Stomach smooth muscle (tissue), 2 donors: ENCODE results near the gene CEP57L1.
A peak's percentile ranks its signal among the peaks of the same experiment; 100 is the strongest.
"Not testable (repeated sequence)": the region's sequence is repeated elsewhere in the genome, so short reads cannot be mapped to it uniquely, and the experiment has no call there.

Experiments used
- H3K27ac ChIP-seq: one replicate; pipeline ENCODE4 v1.7.0; 2013; ENCODE audit warnings: mild to moderate bottlenecking, low read length, inconsistent platforms
- H3K27me3 ChIP-seq, 2 donors: one replicate each; pipeline ENCODE4 v1.7.0; 2013; ENCODE audit warnings: low read length in 2 of 2; ENCODE audit not compliant: insufficient read depth in 2 of 2, control insufficient read depth in 1 of 2
- H3K36me3 ChIP-seq, 2 donors: one replicate each; pipeline ENCODE4 v1.7.0; 2013; ENCODE audit warnings: low read length in 2 of 2; ENCODE audit not compliant: control insufficient read depth in 2 of 2, insufficient read depth in 2 of 2
- H3K4me1 ChIP-seq: one replicate; pipeline ENCODE4 v1.7.0; 2013; ENCODE audit warnings: low read length; ENCODE audit not compliant: control insufficient read depth, insufficient read depth
- H3K4me3 ChIP-seq, 2 donors: one replicate each; pipeline ENCODE4 v1.7.0; 2013; ENCODE audit warnings: low read length in 2 of 2
- H3K9ac ChIP-seq, 2 donors: one replicate each; pipeline ENCODE4 v1.7.0; 2013; ENCODE audit warnings: low read length in 2 of 2, mild to moderate bottlenecking in 1 of 2
- H3K9me3 ChIP-seq, 2 donors: one replicate each; pipeline ENCODE4 v1.7.0; 2013; ENCODE audit warnings: low read length in 2 of 2; ENCODE audit not compliant: control insufficient read depth in 2 of 2
- donor health status: healthy.
- donor health status: Pancreatic carcinoma.

The CEP57L1 gene

GRCh38 chr6:109092074-109092473, 3.2 kb upstream of the CEP57L1 start:
- H3K27me3 ChIP-seq = no peaks in the 10 kb centered on the region
- peak overlapping the region; percentile 92 to 93 for H3K4me3 ChIP-seq
- peaks cover 7% of the 10 kb centered on the region for H3K4me1 ChIP-seq
- H3K27ac ChIP-seq = no peak overlapping the region
- peak overlapping the region in 1 of 2 donors; percentile 97 for H3K9ac ChIP-seq
- H3K9me3 ChIP-seq = no peaks in the 10 kb centered on the region
- no peaks in the 10 kb centered on the region for H3K36me3 ChIP-seq

- H3K27ac ChIP-seq = peak overlapping the region; percentile 96
- peak overlapping the region; percentile 92 to 93 for H3K4me3 ChIP-seq
- H3K27me3 ChIP-seq = no peaks in the 10 kb centered on the region
- H3K9ac ChIP-seq = peak overlapping the region; percentile 21 to 97
- H3K9me3 ChIP-seq = no peaks in the 10 kb centered on the region
- H3K4me1 ChIP-seq = peaks cover 7% of the 10 kb centered on the region
- no peaks in the 10 kb centered on the region for H3K36me3 ChIP-seq
Measured at GRCh38 chr6:109093732-109094415, 1.4 kb upstream of the CEP57L1 start.

- Histone ChIP-seq H3K27me3 (no peaks in the 10 kb centered on the region), H3K36me3 (no peaks in the 10 kb centered on the region), H3K4me1 (peaks cover 7% of the 10 kb centered on the region), H3K4me3 (peak within 1 kb of the TSS; percentile 92 to 94), H3K9me3 (no peaks in the 10 kb centered on the region), H3K9ac (peak within 1 kb of the TSS; percentile 97 to 98), H3K27ac (peak within 1 kb of the TSS; percentile 96)
Measured at GRCh38 chr6:109094416-109095035, 781 bp upstream of the CEP57L1 start, which contains the start of gene SESN1. TSS of gene SESN1 (minus strand) at chr6:109094846. CDS start at chr6:109094073, 773 bp downstream.

- Histone ChIP-seq H3K27me3 (no peaks in the 10 kb centered on the region), H3K9ac (peak overlapping the region; percentile 97 to 98), H3K4me3 (peak overlapping the region; percentile 92 to 94), H3K9me3 (no peaks in the 10 kb centered on the region), H3K27ac (peak overlapping the region; percentile 96), H3K36me3 (no peaks in the 10 kb centered on the region), H3K4me1 (peaks cover 7% of the 10 kb centered on the region)
Measured at GRCh38 chr6:109095835-109096084, 453 bp downstream of the CEP57L1 start.

- H3K27me3 ChIP-seq = no peaks in the 10 kb centered on the region
- H3K4me1 ChIP-seq = peaks cover 6% of the 10 kb centered on the region
- no peaks in the 10 kb centered on the region for H3K36me3 ChIP-seq
- H3K9ac ChIP-seq = no peak overlapping the region
- H3K27ac ChIP-seq = no peak overlapping the region
- H3K9me3 ChIP-seq = no peaks in the 10 kb centered on the region
- peak overlapping the region; percentile 92 to 94 for H3K4me3 ChIP-seq
Measured at GRCh38 chr6:109096208-109096607, 901 bp downstream of the CEP57L1 start.

GRCh38 chr6:109097661-109098060, 2.4 kb downstream of the CEP57L1 start:
- Histone ChIP-seq H3K4me1 (peaks cover 4% of the 10 kb centered on the region), H3K9me3 (no peaks in the 10 kb centered on the region), H3K27me3 (no peaks in the 10 kb centered on the region), H3K27ac (no peak overlapping the region), H3K9ac (no peak overlapping the region), H3K36me3 (no peaks in the 10 kb centered on the region), H3K4me3 (no peak overlapping the region)

GRCh38 chr6:109102762-109103161, 7.5 kb downstream of the CEP57L1 start:
- Histone ChIP-seq H3K4me3 (no peak overlapping the region), H3K4me1 (no peaks in the 10 kb centered on the region), H3K27ac (no peak overlapping the region), H3K36me3 (no peaks in the 10 kb centered on the region), H3K9ac (no peak overlapping the region), H3K27me3 (no peaks in the 10 kb centered on the region), H3K9me3 (no peaks in the 10 kb centered on the region)

- no peaks in the 10 kb centered on the region for H3K27me3 ChIP-seq
- no peak overlapping the region for H3K4me3 ChIP-seq
- no peak overlapping the region for H3K27ac ChIP-seq
- H3K4me1 ChIP-seq = no peaks in the 10 kb centered on the region
- no peaks in the 10 kb centered on the region for H3K9me3 ChIP-seq
- H3K9ac ChIP-seq = no peak overlapping the region
- H3K36me3 ChIP-seq = no peaks in the 10 kb centered on the region
Measured at GRCh38 chr6:109103942-109104341, 8.6 kb downstream of the CEP57L1 start.

GRCh38 chr6:109104512-109104911, 9.2 kb downstream of the CEP57L1 start:
- Histone ChIP-seq H3K27ac (no peak overlapping the region), H3K4me1 (no peaks in the 10 kb centered on the region), H3K9me3 (no peaks in the 10 kb centered on the region), H3K4me3 (no peak overlapping the region), H3K36me3 (no peaks in the 10 kb centered on the region), H3K27me3 (no peaks in the 10 kb centered on the region), H3K9ac (no peak overlapping the region)

- H3K27me3 ChIP-seq = no peaks in the 10 kb centered on the region
- no peak overlapping the region for H3K9ac ChIP-seq
- no peaks in the 10 kb centered on the region for H3K36me3 ChIP-seq
- no peak overlapping the region for H3K4me3 ChIP-seq
- H3K4me1 ChIP-seq = no peaks in the 10 kb centered on the region
- H3K27ac ChIP-seq = no peak overlapping the region
- H3K9me3 ChIP-seq = no peaks in the 10 kb centered on the region
Measured at GRCh38 chr6:109105681-109106080, 10.4 kb downstream of the CEP57L1 start.

- not testable (repeated sequence) for H3K27me3 ChIP-seq, H3K4me1 ChIP-seq, H3K36me3 ChIP-seq, H3K4me3 ChIP-seq, H3K27ac ChIP-seq, H3K9ac ChIP-seq, H3K9me3 ChIP-seq
Measured at GRCh38 chr6:109109663-109110062, 14.4 kb downstream of the CEP57L1 start.
